Stimulated activated memory B cell treated with anti-CD40 and anti-IgM and Interleukin-4, amounts not matched to agents 10 μg/mL and 1 μg/mL and 100 μg/mL, for 72 hours (primary cell): ENCODE measurements around the gene MDFI.

Experiments used
- ATAC-seq: fragments of 150-1000 bp; cut with Tn5 transposase; 2 replicates; pipeline ENCODE4 v1.10.0; 2021
- H3K27ac Mint-ChIP-seq: one replicate; pipeline ENCODE4 v1.8.0; 2022; ENCODE audit warnings: mild to moderate bottlenecking, mixed read lengths
- H3K27me3 Mint-ChIP-seq: one replicate; pipeline ENCODE4 v1.8.0; 2022; ENCODE audit warnings: mixed read lengths
- H3K36me3 Mint-ChIP-seq: one replicate; pipeline ENCODE4 v1.8.0; 2022; ENCODE audit warnings: mixed read lengths
- H3K4me1 Mint-ChIP-seq: one replicate; pipeline ENCODE4 v1.8.0; 2022; ENCODE audit warnings: mixed read lengths
- H3K4me3 Mint-ChIP-seq: one replicate; pipeline ENCODE4 v1.8.0; 2022; ENCODE audit warnings: mild to moderate bottlenecking, moderate library complexity, mixed read lengths
- H3K9me3 Mint-ChIP-seq: one replicate; pipeline ENCODE4 v1.8.0; 2022; ENCODE audit warnings: mixed read lengths

The MDFI gene

GRCh38 chr6:41658636-41659035, 20.4 kb downstream of the MDFI start:
- no peaks in the 10 kb centered on the region for H3K36me3 Mint-ChIP-seq
- H3K27ac Mint-ChIP-seq, result no peak overlapping the region
- H3K4me3 Mint-ChIP-seq, result no peak overlapping the region
- no peak for ATAC-seq
- H3K9me3 Mint-ChIP-seq, result no peaks in the 10 kb centered on the region
- H3K4me1 Mint-ChIP-seq, result no peaks in the 10 kb centered on the region
- peaks cover 67% of the 10 kb centered on the region for H3K27me3 Mint-ChIP-seq

- Mint-ChIP-seq H3K4me3 (no peak overlapping the region), H3K9me3 (no peaks in the 10 kb centered on the region), H3K27me3 (peaks cover 59% of the 10 kb centered on the region), H3K36me3 (no peaks in the 10 kb centered on the region), H3K4me1 (no peaks in the 10 kb centered on the region), H3K27ac (no peak overlapping the region)
- ATAC-seq, result no peak
These were observed 21.7 kb downstream of the MDFI start for GRCh38 chr6:41659935-41660334.

GRCh38 chr6:41663568-41663967, 25.3 kb downstream of the MDFI start:
- H3K36me3 Mint-ChIP-seq, result no peaks in the 10 kb centered on the region

GRCh38 chr6:41664271-41664670, 26.0 kb downstream of the MDFI start:
- Mint-ChIP-seq H3K4me3 (no peak overlapping the region), H3K36me3 (no peaks in the 10 kb centered on the region), H3K27ac (no peak overlapping the region), H3K27me3 (peaks cover 17% of the 10 kb centered on the region), H3K4me1 (no peaks in the 10 kb centered on the region), H3K9me3 (no peaks in the 10 kb centered on the region)
- ATAC-seq, result no peak

More at GRCh38 chr6:41663568-41663967, 25.3 kb downstream of the MDFI start:
- no peak overlapping the region for H3K4me3 Mint-ChIP-seq
- H3K27ac Mint-ChIP-seq, result no peak overlapping the region
- no peaks in the 10 kb centered on the region for H3K4me1 Mint-ChIP-seq
- peaks cover 24% of the 10 kb centered on the region for H3K27me3 Mint-ChIP-seq
- no peaks in the 10 kb centered on the region for H3K9me3 Mint-ChIP-seq
- ATAC-seq, result no peak

GRCh38 chr6:41667195-41667594, 28.9 kb downstream of the MDFI start:
- no peak overlapping the region for H3K4me3 Mint-ChIP-seq
- no peaks in the 10 kb centered on the region for H3K36me3 Mint-ChIP-seq
- peaks cover 22% of the 10 kb centered on the region for H3K27me3 Mint-ChIP-seq
- H3K4me1 Mint-ChIP-seq, result no peaks in the 10 kb centered on the region
- H3K9me3 Mint-ChIP-seq, result no peaks in the 10 kb centered on the region
- no peak for ATAC-seq
- no peak overlapping the region for H3K27ac Mint-ChIP-seq

GRCh38 chr6:41668968-41669367, 30.7 kb downstream of the MDFI start:
- H3K4me1 Mint-ChIP-seq, result no peaks in the 10 kb centered on the region
- H3K27me3 Mint-ChIP-seq, result peaks cover 28% of the 10 kb centered on the region
- H3K27ac Mint-ChIP-seq, result no peak overlapping the region
- no peak overlapping the region for H3K4me3 Mint-ChIP-seq
- ATAC-seq, result no peak
- no peaks in the 10 kb centered on the region for H3K9me3 Mint-ChIP-seq
- no peaks in the 10 kb centered on the region for H3K36me3 Mint-ChIP-seq

GRCh38 chr6:41670703-41671360, 32.6 kb downstream of the MDFI start:
- H3K27me3 Mint-ChIP-seq, result peaks cover 36% of the 10 kb centered on the region
- H3K27ac Mint-ChIP-seq, result no peak overlapping the region
- no peaks in the 10 kb centered on the region for H3K36me3 Mint-ChIP-seq
- H3K4me3 Mint-ChIP-seq, result no peak overlapping the region
- no peaks in the 10 kb centered on the region for H3K9me3 Mint-ChIP-seq
- no peak for ATAC-seq
- no peaks in the 10 kb centered on the region for H3K4me1 Mint-ChIP-seq

GRCh38 chr6:41671376-41671775, 33.1 kb downstream of the MDFI start:
- Mint-ChIP-seq H3K9me3 (no peaks in the 10 kb centered on the region), H3K27me3 (peaks cover 36% of the 10 kb centered on the region), H3K36me3 (no peaks in the 10 kb centered on the region), H3K4me3 (no peak overlapping the region), H3K4me1 (no peaks in the 10 kb centered on the region), H3K27ac (no peak overlapping the region)
- no peak for ATAC-seq

- H3K27ac Mint-ChIP-seq, result no peak overlapping the region
- H3K27me3 Mint-ChIP-seq, result peaks cover 36% of the 10 kb centered on the region
- no peaks in the 10 kb centered on the region for H3K36me3 Mint-ChIP-seq
- H3K4me1 Mint-ChIP-seq, result no peaks in the 10 kb centered on the region
- H3K4me3 Mint-ChIP-seq, result no peak overlapping the region
- H3K9me3 Mint-ChIP-seq, result no peaks in the 10 kb centered on the region
- no peak for ATAC-seq
These were observed 33.7 kb downstream of the MDFI start for GRCh38 chr6:41672016-41672415.

GRCh38 chr6:41672816-41673703, 34.8 kb downstream of the MDFI start:
- H3K4me3 Mint-ChIP-seq, result no peak overlapping the region
- no peaks in the 10 kb centered on the region for H3K9me3 Mint-ChIP-seq
- H3K27ac Mint-ChIP-seq, result no peak overlapping the region
- H3K4me1 Mint-ChIP-seq, result no peaks in the 10 kb centered on the region
- ATAC-seq, result no peak
- peaks cover 36% of the 10 kb centered on the region for H3K27me3 Mint-ChIP-seq
- no peaks in the 10 kb centered on the region for H3K36me3 Mint-ChIP-seq

GRCh38 chr6:41673704-41674000, 35.4 kb downstream of the MDFI start:
- Mint-ChIP-seq H3K9me3 (no peaks in the 10 kb centered on the region), H3K27ac (no peak overlapping the region), H3K4me1 (no peaks in the 10 kb centered on the region), H3K4me3 (no peak overlapping the region), H3K27me3 (peaks cover 36% of the 10 kb centered on the region), H3K36me3 (no peaks in the 10 kb centered on the region)
- no peak for ATAC-seq

- no peaks in the 10 kb centered on the region for H3K4me1 Mint-ChIP-seq
- no peak overlapping the region for H3K27ac Mint-ChIP-seq
- H3K27me3 Mint-ChIP-seq, result peaks cover 36% of the 10 kb centered on the region
These were observed 36.1 kb downstream of the MDFI start for GRCh38 chr6:41674231-41675000.

GRCh38 chr6:41675176-41675775, 37.0 kb downstream of the MDFI start:
- ATAC-seq, result no peak
- Mint-ChIP-seq H3K27ac (no peak overlapping the region), H3K9me3 (no peaks in the 10 kb centered on the region)

More at GRCh38 chr6:41674231-41675000, 36.1 kb downstream of the MDFI start:
- Mint-ChIP-seq H3K9me3 (no peaks in the 10 kb centered on the region), H3K36me3 (no peaks in the 10 kb centered on the region), H3K4me3 (no peak overlapping the region)
- no peak for ATAC-seq

GRCh38 chr6:41675992-41676391, 37.7 kb downstream of the MDFI start:
- Mint-ChIP-seq H3K36me3 (no peaks in the 10 kb centered on the region), H3K4me1 (no peaks in the 10 kb centered on the region), H3K4me3 (no peak overlapping the region), H3K9me3 (no peaks in the 10 kb centered on the region), H3K27ac (no peak overlapping the region), H3K27me3 (peaks cover 23% of the 10 kb centered on the region)
- ATAC-seq, result no peak

More at GRCh38 chr6:41675176-41675775, 37.0 kb downstream of the MDFI start:
- peaks cover 29% of the 10 kb centered on the region for H3K27me3 Mint-ChIP-seq
- H3K36me3 Mint-ChIP-seq, result no peaks in the 10 kb centered on the region
- no peak overlapping the region for H3K4me3 Mint-ChIP-seq
- no peaks in the 10 kb centered on the region for H3K4me1 Mint-ChIP-seq

GRCh38 chr6:41676431-41676830, 38.2 kb downstream of the MDFI start:
- no peak overlapping the region for H3K4me3 Mint-ChIP-seq
- ATAC-seq, result no peak

More at GRCh38 chr6:41676431-41676830, 38.2 kb downstream of the MDFI start:
- Mint-ChIP-seq H3K27ac (no peak overlapping the region), H3K4me1 (no peaks in the 10 kb centered on the region), H3K9me3 (no peaks in the 10 kb centered on the region), H3K27me3 (peaks cover 22% of the 10 kb centered on the region), H3K36me3 (no peaks in the 10 kb centered on the region)
